A673 (cell line): ENCODE results near the gene PAX7. TPM values are rescaled to one million over a fixed set of nuclear protein-coding genes. Genes with fewer than 3 reads are reported as not detected.

ENCODE experiments used
- BruUV-seq: library from RNA; stranded (reverse); fragments of 400-500 nt; replicated peaks from 2 replicates; lab custom pipeline; 2021; lab: Mats Ljungman, UMichigan
- CTCF ChIA-PET: fragments of 300-600 bp; sonication (Branson Sonifier 250); formaldehyde crosslinking; loops from one replicate; lab custom pipeline; 2022; ENCODE audit warnings: antibody characterized with exemption; lab: Charles Lee
- POLR2A ChIA-PET: fragments of 300-600 bp; sonication (Branson Sonifier 250); formaldehyde crosslinking; loops from one replicate; lab custom pipeline; 2022; ENCODE audit warnings: antibody characterized with exemption; ENCODE audit not compliant: low non-redundant PET; lab: Charles Lee
- DNase-seq: peaks from one replicate; pipeline ENCODE4 v3.0.0-alpha.2; 2015; ENCODE audit warnings: low spot score
- H3K27ac ChIP-seq: fragments of 200-600 bp; sonication (generic); 2 replicates; pipeline ENCODE4 v1.5.1; 2016; ENCODE audit warnings: mixed run types, low read depth, mild to moderate bottlenecking, mixed read lengths, antibody characterized with exemption, low read length; ENCODE audit not compliant: poor library complexity, severe bottlenecking
- H3K27me3 ChIP-seq: fragments of 200-600 bp; sonication (generic); replicated peaks from 2 replicates; pipeline ENCODE4 v1.6.1; 2017; ENCODE audit warnings: mixed run types, low read depth, mild to moderate bottlenecking, mixed read lengths, antibody characterized with exemption, low read length; ENCODE audit not compliant: insufficient read depth, poor library complexity
- H3K36me3 ChIP-seq: fragments of 200-600 bp; sonication (generic); 2 replicates; pipeline ENCODE4 v1.6.1; 2016; ENCODE audit warnings: mixed run types, mild to moderate bottlenecking, mixed read lengths, antibody characterized with exemption, low read length; ENCODE audit not compliant: insufficient read depth, poor library complexity, severe bottlenecking
- H3K4me1 ChIP-seq: fragments of 200-600 bp; sonication (generic); 2 replicates; pipeline ENCODE4 v1.6.1; 2017; ENCODE audit warnings: mixed run types, mild to moderate bottlenecking, mixed read lengths, antibody characterized with exemption, low read length; ENCODE audit not compliant: insufficient read depth, poor library complexity, severe bottlenecking
- H3K4me3 ChIP-seq: fragments of 200-600 bp; sonication (generic); 2 replicates; pipeline ENCODE4 v1.5.1; 2016; ENCODE audit warnings: low read depth, mixed run types, mild to moderate bottlenecking, mixed read lengths, low read length; ENCODE audit not compliant: poor library complexity, severe bottlenecking
- H3K9me3 ChIP-seq: fragments of 200-600 bp; sonication (generic); 2 replicates; pipeline ENCODE4 v1.6.1; 2016; ENCODE audit warnings: mixed run types, low read depth, mild to moderate bottlenecking, mixed read lengths, antibody characterized with exemption, low read length; ENCODE audit not compliant: poor library complexity, severe bottlenecking
- EZH2 ChIP-seq: fragments of 200-600 bp; sonication (generic); IDR thresholded peaks from 2 replicates; pipeline ENCODE4 v1.6.1; 2017; ENCODE audit warnings: borderline replicate concordance, low read depth, mild to moderate bottlenecking, mixed read lengths, antibody characterized with exemption, low read length; ENCODE audit not compliant: poor library complexity, severe bottlenecking
- intact Hi-C: fragments of 100-400 bp; cut with micrococcal nuclease; formaldehyde crosslinking; loops from one replicate; pipeline ENCODE4 v1.10.0; 2022; ENCODE audit not compliant: unreplicated experiment
- total RNA-seq: library from RNA; stranded (reverse); gene quantifications from 2 replicates; pipeline ENCODE4 v1.2.3, GENCODE V29; 2021
- TF ChIP-seq, protein P1 (sequence below): fragments of 300-800, 200-600 bp; sonication (generic); conservative IDR thresholded peaks from 2 replicates; pipeline ENCODE4 v1.5.1; 2017; ENCODE audit warnings: low read depth, mild to moderate bottlenecking, antibody characterized with exemption, low read length, moderate library complexity, mixed read lengths

PAX7 gene
- total RNA-seq, 1 experiment from 2014 or later: 36.5 TPM

DNA sequence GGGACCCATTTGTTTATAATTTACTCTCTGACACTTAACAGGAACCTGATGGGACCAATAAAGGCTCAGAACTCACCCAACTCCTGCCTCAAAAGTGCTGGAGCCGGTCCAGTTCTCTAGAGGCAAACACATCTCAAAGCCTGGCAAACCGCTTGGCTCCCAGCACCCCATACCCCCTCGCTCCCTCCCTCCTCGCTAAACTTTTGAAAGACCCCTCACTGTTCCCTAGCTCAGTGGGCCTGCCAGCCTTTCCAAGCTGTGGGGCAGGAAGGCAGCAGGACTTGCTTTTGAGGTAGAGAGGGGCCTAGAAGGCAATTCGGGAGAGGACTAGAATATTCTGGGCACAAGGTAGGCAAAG, 40.2 kb downstream of the PAX7 start:
- Histone ChIP-seq H3K9me3 (no peaks in the 10 kb centered on the region), H3K36me3 (no peaks in the 10 kb centered on the region), H3K27me3 (no peaks in the 10 kb centered on the region), H3K27ac (peak overlapping the region; percentile 52), H3K4me1 (peaks cover 30% of the 10 kb centered on the region), H3K4me3 (no peak overlapping the region)
- POLR2A ChIA-PET: no interaction called here
- TF ChIP-seq, protein P1, sequence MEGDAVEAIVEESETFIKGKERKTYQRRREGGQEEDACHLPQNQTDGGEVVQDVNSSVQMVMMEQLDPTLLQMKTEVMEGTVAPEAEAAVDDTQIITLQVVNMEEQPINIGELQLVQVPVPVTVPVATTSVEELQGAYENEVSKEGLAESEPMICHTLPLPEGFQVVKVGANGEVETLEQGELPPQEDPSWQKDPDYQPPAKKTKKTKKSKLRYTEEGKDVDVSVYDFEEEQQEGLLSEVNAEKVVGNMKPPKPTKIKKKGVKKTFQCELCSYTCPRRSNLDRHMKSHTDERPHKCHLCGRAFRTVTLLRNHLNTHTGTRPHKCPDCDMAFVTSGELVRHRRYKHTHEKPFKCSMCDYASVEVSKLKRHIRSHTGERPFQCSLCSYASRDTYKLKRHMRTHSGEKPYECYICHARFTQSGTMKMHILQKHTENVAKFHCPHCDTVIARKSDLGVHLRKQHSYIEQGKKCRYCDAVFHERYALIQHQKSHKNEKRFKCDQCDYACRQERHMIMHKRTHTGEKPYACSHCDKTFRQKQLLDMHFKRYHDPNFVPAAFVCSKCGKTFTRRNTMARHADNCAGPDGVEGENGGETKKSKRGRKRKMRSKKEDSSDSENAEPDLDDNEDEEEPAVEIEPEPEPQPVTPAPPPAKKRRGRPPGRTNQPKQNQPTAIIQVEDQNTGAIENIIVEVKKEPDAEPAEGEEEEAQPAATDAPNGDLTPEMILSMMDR: no peak
- TF ChIP-seq EZH2: no peak
- DNase-seq: no peak
- intact Hi-C loops: no loop called here
- no TSS peak for BruUV-seq
- CTCF ChIA-PET: no interaction called here

- H3K9me3 ChIP-seq: no peaks in the 10 kb centered on the region
- H3K27me3 ChIP-seq: no peaks in the 10 kb centered on the region
- no peak overlapping the region for H3K27ac ChIP-seq
- ChIA-PET POLR2A (no interaction called here), CTCF (no interaction called here)
- intact Hi-C loops: no loop called here
- H3K4me3 ChIP-seq: no peak overlapping the region
- H3K36me3 ChIP-seq: no peaks in the 10 kb centered on the region
- peaks cover 32% of the 10 kb centered on the region for H3K4me1 ChIP-seq
- no TSS peak for BruUV-seq
- TF ChIP-seq, protein P1: no peak; the same call in 1 of the 2 replicates
- TF ChIP-seq EZH2: no peak
- no peak for DNase-seq
Observed at GRCh38 chr1:18673976-18674375, 43.3 kb downstream of the PAX7 start.

DNA sequence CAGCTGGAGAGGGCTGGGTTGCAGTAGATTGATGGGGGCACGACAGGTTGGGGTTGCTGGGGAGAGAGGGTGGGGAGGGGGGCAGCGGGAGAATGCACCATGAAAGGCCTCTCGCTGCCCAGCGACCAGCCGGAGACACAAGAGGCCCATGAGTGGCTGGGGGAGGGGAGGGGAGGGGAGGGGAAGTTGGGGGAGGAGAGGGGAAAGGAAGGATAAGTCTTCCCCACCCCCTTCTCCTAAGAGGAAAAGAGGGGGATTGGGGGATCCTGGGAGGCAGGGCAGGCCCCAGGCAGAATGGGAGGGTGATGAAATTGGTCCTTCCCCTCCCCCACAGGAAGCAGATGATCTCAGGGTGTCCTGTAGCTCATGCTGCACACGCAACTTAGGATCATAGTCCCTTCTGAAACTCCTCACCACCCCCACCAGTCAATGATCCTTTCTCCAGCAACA, 45.7 kb downstream of the PAX7 start:
- Histone ChIP-seq H3K27ac (peak overlapping the region; percentile 78), H3K4me3 (no peak overlapping the region), H3K27me3 (no peaks in the 10 kb centered on the region), H3K9me3 (no peaks in the 10 kb centered on the region), H3K4me1 (peaks cover 20% of the 10 kb centered on the region), H3K36me3 (no peaks in the 10 kb centered on the region)
- BruUV-seq: no TSS peak
- peak; percentile 82 for DNase-seq
- ChIA-PET CTCF (no interaction called here), POLR2A (no interaction called here)
- TF ChIP-seq EZH2: no peak
- TF ChIP-seq, protein P1: no peak
- intact Hi-C loops: no loop called here
